Measurements from ENCODE around the gene SF3B1. TPM values are rescaled to one million over a fixed set of nuclear protein-coding genes. Genes with fewer than 3 reads are reported as not detected.
A peak's percentile ranks its signal among the peaks of the same experiment; 100 is the strongest.
"Not testable (repeated sequence)": the region's sequence is repeated elsewhere in the genome, so short reads cannot be mapped to it uniquely, and the experiment has no call there.

The SF3B1 gene
- total and polyA plus RNA-seq, 10 of the 15 experiments (the other 5 are each of a cell fraction or from before 2014, with no cell fraction given): 163 to 565 (median 239) TPM

DNA sequence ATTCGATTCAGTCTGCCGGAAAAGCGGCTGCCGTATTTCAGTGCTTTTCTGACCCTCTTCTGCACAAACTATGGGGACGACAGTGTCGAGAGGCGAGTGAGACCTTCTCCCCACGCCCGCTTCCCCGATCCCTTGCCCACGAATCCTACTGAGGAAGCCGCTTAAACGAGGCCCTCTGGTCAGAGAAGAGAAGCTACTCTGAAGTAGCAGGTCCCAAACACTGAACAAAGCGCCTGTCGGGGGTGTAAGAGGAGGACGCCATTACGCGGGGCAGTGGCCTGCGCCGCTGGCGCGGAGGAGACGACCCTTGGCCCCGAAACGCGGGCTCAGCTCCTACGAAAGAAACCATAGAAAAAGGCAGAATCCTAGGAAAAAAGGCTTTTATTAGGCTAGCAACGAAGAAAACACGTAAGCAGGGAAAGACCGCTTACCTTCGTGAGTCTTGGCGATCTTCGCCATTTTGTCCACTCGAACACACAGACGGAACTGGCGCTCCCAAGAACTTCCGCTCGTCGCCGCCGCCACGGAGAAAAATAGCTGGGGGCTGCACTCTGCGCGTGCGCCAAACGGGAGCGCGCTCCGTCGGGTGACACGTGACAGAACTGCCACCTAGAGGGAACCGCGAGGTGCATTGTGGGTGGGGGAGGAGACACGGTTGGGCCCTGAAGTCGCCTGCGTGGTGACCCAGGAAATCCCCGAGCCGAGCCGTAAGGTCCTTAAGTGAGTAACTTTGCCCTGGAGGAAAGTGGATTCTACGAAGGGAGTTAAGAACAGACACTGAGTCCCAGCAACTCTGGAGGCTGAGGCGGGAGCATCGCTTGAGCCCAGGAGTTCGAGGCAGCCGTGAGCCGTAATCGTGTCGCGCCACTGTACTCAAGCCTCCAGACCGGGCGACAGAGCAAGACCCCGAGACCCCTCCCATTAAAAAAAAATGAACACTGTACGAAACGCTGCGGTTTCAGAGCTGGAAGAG lies at the start of gene SF3B1 (continued):
- TF ChIP-seq MYC (IDR thresholded peaks at IDR 0.05; ENCODE audit: insufficient read depth, insufficient read length, insufficient replicate concordance, low read length, severe bottlenecking) (no peak), PAX8 (IDR thresholded peaks at IDR 0.05) (peak; percentile 84; the same call in 1 of the 2 replicates)

GRCh38 chr2:197484248-197484647 lies 49.4 kb upstream of the SF3B1 start:
- POLR2A ChIA-PET: interaction anchor here (0.6 kb wide), 2 partner anchors 9 to 54 kb away, joined by 4 to 6 read pairs; no protein-coding TSS in a partner anchor
- FAIRE-seq; H3K4me2 ChIP-seq (ENCODE audit: control insufficient read depth, insufficient read depth); RAD21 ChIA-PET (ENCODE audit: unreplicated experiment); intact Hi-C loops (cut with micrococcal nuclease; ENCODE audit: unreplicated experiment); ATAC-seq; DNase-seq (ENCODE audit: low read depth, low spot score); H3K27ac ChIP-seq (ENCODE audit: control insufficient read depth, insufficient read depth); H3K4me1 ChIP-seq (ENCODE audit: control insufficient read depth, insufficient read depth, low read length); BruUV-seq (replicated peaks); in situ Hi-C loops (cut with MboI); H3K79me2 ChIP-seq (ENCODE audit: control insufficient read depth, insufficient read depth, low read length); H2AFZ ChIP-seq (ENCODE audit: control insufficient read depth, low read depth, low read length); H3K9me3 ChIP-seq (replicated peaks; ENCODE audit: control insufficient read depth, insufficient read depth, low read length); H3K4me3 ChIP-seq; H3K27me3 ChIP-seq (replicated peaks in 1 of 2; ENCODE audit: control insufficient read depth in 2 of 2, insufficient read depth in 2 of 2, low read length in 1 of 2); H3K9ac ChIP-seq (ENCODE audit: control insufficient read depth, insufficient read depth, low read length); H4K20me1 ChIP-seq (ENCODE audit: control insufficient read depth, insufficient read depth): not testable (repeated sequence)
- CTCF ChIA-PET: interaction anchor here (0.7 kb wide), 1 partner anchor 9 kb away, joined by 3 read pairs; no protein-coding TSS in a partner anchor
- peaks cover 3 to 22% of the 10 kb centered on the region in 2 experiments for H3K36me3 ChIP-seq (ENCODE audit: control insufficient read depth in 2 of 2, insufficient read depth in 2 of 2, low read length in 1 of 2)
- TF ChIP-seq, protein P1, sequence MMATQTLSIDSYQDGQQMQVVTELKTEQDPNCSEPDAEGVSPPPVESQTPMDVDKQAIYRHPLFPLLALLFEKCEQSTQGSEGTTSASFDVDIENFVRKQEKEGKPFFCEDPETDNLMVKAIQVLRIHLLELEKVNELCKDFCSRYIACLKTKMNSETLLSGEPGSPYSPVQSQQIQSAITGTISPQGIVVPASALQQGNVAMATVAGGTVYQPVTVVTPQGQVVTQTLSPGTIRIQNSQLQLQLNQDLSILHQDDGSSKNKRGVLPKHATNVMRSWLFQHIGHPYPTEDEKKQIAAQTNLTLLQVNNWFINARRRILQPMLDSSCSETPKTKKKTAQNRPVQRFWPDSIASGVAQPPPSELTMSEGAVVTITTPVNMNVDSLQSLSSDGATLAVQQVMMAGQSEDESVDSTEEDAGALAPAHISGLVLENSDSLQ (IDR thresholded peaks at IDR 0.05): peak; percentile 14; the same call in 1 of the 2 replicates
- SMC1A ChIA-PET (ENCODE audit: uncharacterized antibody, unreplicated experiment): interaction anchor here (1.2 to 1.8 kb wide), 3 partner anchors 11 to 222 kb away, joined by 3 to 5 read pairs (median 4); no protein-coding TSS in a partner anchor
- WGBS (ENCODE audit: insufficient coverage, insufficient replicate concordance, low lambda C conversion rate, missing lambda C conversion rate): 98% methylated on average over 3 of the region's 3 CpGs

Measured in GM12878 (cell line).